ENCODE results near the gene RTN4.
"Not testable (repeated sequence)": the region's sequence is repeated elsewhere in the genome, so short reads cannot be mapped to it uniquely, and the experiment has no call there.

RTN4 gene

DNA sequence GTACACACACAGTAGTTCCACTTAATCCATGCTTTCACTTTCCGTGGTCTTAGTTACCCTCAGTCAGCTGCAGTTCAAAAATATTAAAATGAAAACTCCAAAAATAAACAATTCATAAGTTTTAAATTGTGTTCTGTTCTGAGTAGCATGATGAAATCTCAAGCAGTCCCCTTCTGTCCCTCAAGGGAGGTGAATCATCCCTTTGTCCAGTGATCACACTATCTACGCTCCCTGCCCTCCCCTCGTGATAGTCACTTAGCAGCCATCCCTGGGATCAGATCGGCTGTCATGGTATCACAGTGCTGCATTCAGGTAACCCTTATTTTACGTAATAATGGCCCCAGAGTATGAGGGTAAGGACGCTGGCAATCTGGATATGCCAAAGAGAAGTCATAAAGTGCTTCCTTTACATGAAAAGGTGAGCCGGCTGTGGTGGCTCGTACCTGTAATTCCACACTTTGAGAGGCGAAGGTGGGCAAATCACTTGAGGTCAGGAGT, 5.8 kb upstream of the RTN4 start:
- DNase-seq (ENCODE audit: low read depth): peak; percentile 56
- TF ChIP-seq, protein P1, sequence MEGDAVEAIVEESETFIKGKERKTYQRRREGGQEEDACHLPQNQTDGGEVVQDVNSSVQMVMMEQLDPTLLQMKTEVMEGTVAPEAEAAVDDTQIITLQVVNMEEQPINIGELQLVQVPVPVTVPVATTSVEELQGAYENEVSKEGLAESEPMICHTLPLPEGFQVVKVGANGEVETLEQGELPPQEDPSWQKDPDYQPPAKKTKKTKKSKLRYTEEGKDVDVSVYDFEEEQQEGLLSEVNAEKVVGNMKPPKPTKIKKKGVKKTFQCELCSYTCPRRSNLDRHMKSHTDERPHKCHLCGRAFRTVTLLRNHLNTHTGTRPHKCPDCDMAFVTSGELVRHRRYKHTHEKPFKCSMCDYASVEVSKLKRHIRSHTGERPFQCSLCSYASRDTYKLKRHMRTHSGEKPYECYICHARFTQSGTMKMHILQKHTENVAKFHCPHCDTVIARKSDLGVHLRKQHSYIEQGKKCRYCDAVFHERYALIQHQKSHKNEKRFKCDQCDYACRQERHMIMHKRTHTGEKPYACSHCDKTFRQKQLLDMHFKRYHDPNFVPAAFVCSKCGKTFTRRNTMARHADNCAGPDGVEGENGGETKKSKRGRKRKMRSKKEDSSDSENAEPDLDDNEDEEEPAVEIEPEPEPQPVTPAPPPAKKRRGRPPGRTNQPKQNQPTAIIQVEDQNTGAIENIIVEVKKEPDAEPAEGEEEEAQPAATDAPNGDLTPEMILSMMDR (IDR thresholded peaks at IDR 0.05; ENCODE audit: low read length, missing control alignments): no peak
- no peak overlapping the region for H3K4me3 ChIP-seq (replicated peaks; ENCODE audit: low read depth, low read length)

DNA sequence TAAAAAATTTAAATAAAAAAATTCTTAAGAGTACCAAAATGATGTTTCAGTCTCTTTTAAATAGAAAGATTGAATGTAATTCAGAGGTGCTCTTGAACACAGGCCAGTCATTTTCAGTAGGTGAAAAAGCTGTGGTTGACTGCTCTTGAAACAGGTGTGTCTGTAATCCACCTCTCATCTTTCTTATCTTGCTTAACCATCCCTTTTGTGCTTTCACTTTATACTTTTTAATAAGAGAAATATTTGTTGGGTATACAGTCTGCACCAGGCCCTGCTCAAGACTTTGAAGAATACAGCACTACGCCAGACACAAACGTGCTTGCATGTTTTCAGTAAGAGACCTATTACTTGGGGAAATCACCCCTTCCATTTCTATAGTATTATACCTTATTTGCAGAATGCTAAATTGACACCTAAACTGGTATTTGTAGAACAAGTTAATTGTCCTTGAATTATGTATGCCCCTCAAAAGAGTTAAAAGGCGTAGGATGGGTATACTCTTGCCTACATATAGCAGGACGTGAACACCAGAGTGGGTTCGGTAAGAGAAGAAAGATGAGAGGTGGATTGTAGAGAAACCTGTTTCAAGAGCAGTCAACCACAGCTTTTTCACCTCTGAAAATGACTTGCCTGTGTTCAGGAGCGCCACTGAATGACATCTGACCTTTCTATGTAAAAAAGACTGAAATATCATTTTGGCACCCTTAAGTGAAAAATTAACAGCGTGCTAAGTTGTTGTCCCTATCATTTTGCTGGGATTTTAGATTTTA, 4.0 kb upstream of the RTN4 start:
- TF ChIP-seq, protein P1 (IDR thresholded peaks at IDR 0.05; ENCODE audit: low read length, missing control alignments): no peak
- no peak for DNase-seq (ENCODE audit: low read depth)
- no peak overlapping the region for H3K4me3 ChIP-seq (replicated peaks; ENCODE audit: low read depth, low read length)

DNA sequence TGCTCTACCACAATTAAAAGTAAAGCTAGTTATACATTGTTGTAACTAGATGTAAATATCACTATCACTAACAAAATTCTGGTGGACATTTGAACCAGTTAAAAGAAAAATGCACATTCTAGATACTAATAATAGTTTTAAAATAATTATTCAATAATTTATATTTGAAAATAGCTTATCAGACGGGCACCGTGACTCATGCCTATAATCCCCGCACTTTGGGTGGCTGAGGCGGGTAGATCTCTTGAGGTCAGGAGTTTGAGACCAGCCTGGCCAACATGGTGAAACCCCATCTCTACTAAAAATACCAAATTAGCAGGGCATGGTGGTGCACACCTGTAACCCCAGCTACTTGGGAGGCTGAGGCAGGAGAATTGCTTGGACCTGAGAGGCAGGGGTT, 3.0 kb upstream of the RTN4 start:
- H3K4me3 ChIP-seq (replicated peaks; ENCODE audit: low read depth, low read length); DNase-seq (ENCODE audit: low read depth): not testable (repeated sequence)

DNA sequence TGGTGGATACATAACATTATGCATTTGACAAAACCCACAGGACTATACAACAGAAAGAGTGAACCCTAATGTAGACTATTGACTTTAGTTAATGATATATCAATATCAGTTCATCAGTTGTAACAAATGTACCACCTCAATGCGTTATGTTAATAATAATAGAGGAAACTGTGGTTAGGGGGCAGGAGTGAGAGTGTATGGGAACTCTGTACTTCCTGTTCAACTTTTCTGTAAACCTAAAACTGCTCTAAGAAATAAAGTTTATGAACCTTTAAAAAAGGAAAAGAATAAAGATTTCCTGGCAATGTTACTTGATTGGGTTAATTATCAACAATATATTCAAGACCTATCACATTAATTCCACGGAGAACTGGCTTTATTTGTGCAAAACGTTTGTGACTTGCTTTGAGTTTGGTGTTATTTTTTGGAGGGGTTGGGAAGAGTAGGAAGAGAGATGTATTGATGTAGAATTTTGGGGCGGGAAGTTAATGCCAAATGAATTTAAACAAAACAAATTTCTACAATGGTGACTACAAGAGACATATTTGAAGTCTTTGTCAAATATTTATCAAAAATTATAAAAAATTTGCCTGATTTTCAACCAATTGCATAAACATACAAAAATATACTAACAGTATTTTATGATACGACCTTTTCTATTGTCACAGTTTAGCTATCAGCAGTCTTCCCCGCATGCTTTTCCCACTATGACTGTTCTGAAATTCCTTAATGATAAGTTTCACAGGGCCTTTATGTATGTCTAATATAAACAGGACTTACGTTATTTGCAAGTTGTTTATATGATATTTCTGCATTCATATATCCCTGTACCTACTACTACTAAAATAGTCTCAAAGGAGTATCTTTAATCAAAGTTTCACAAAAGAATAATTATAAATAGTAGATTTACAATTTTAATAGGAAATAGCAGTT, 2.1 kb upstream of the RTN4 start:
- TF ChIP-seq, protein P1 (IDR thresholded peaks at IDR 0.05; ENCODE audit: low read length, missing control alignments): no peak
- no peak for DNase-seq (ENCODE audit: low read depth)

DNA sequence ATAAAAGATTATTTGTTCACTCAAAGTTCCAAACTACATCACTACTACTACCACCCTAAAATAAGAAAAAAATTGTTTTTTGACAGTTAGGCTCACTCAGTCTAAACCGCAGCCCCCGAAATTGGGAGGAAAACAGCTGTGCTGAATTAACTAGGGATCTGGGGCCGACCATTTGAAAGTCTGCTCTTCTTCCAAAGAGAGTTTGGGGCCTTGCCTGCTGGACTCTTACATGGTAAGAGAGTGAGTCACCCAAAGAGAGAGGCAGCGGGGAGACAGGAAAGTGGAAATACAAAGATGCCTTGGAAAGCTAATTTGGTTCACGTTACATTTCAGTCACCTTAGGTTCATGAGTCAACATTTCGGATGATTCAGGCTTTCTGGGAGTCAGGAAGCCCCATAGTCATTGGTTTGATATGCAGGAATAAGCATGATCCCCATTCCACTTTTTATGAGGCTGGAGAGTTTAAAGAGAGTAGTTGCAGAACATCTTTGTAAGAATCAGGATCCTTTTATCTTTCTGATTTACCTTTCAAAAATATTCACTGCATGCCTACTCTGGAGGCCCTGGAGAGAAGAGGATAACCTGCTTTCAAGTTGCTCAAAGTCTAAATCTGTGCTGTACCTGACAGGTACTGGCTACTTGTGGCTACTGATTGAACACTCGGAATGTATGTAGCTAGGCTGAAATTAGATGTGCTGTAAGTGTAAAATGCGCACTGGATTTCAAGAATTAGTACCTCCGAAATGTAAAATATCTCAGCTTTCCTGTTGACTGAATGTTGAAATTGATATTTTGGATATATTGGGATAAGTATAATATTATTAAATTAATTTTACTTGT, 995 bp upstream of the RTN4 start:
- peak; percentile 98 for DNase-seq (ENCODE audit: low read depth)
- H3K4me3 ChIP-seq (replicated peaks; ENCODE audit: low read depth, low read length): peak overlapping the region; percentile 96
- TF ChIP-seq, protein P1 (IDR thresholded peaks at IDR 0.05; ENCODE audit: low read length, missing control alignments): no peak

More for the DNA sequence above, 2.1 kb upstream of the RTN4 start:
- peak overlapping the region; percentile 96 for H3K4me3 ChIP-seq (replicated peaks; ENCODE audit: low read depth, low read length)

DNA sequence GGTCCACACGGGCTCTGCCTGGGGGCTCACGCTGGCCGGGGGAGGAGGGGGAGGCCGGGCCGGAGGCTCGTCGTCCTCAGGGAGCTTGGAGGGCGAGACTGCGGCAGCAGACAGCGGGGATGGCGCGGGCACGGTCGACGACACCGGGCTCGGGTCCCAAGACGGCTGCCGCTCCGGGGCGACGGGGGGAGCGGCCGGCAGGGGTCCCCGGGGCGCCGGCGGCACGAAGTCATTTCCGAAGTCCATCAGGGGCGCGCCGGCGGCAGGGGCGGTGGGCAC, 491 bp downstream of the RTN4 start:
- H3K4me3 ChIP-seq (replicated peaks; ENCODE audit: low read depth, low read length): peak overlapping the region; percentile 96

More for the DNA sequence above, 491 bp downstream of the RTN4 start:
- TF ChIP-seq, protein P1 (IDR thresholded peaks at IDR 0.05; ENCODE audit: low read length, missing control alignments): no peak
- no peak for DNase-seq (ENCODE audit: low read depth)

Measured in fibroblast of pulmonary artery (primary cell).